ENCODE results near the gene GAL3ST2.
A peak's percentile ranks its signal among the peaks of the same experiment; 100 is the strongest.
"Not testable (repeated sequence)": the region's sequence is repeated elsewhere in the genome, so short reads cannot be mapped to it uniquely, and the experiment has no call there.

GAL3ST2 gene

GRCh38 chr2:241776336-241777169 lies at the start of gene GAL3ST2:
GAL3ST2 (plus strand) TSS chr2:241776822; CDS start chr2:241776956, 134 bp downstream.
- Histone ChIP-seq H3K9me3 (ENCODE audit: control insufficient read depth, low read length) (peaks cover 11% of the 10 kb centered on the region), H3K36me3 (ENCODE audit: control insufficient read depth, insufficient read depth, low read length, severe bottlenecking) (no peaks in the 10 kb centered on the region), H3K9ac (ENCODE audit: low read length) (no peak within 1 kb of the TSS), H3K27me3 (replicated peaks; ENCODE audit: control insufficient read depth, insufficient read depth, low read length) (no peaks in the 10 kb centered on the region), H3K4me3 (ENCODE audit: low read length) (no peak within 1 kb of the TSS), H3K4me1 (ENCODE audit: control insufficient read depth, insufficient read depth, low read length) (peaks cover 14% of the 10 kb centered on the region)
- no peak for DNase-seq (ENCODE audit: low read depth)

GRCh38 chr2:241728000-241728399 lies 48.6 kb upstream of the GAL3ST2 start:
- Histone ChIP-seq H3K36me3 (ENCODE audit: control insufficient read depth, insufficient read depth, low read length, severe bottlenecking) (peaks cover 9% of the 10 kb centered on the region), H3K9ac (ENCODE audit: low read length) (peak overlapping the region; percentile 69), H3K9me3 (ENCODE audit: control insufficient read depth, low read length) (peaks cover 2% of the 10 kb centered on the region), H3K27me3 (replicated peaks; ENCODE audit: control insufficient read depth, insufficient read depth, low read length) (no peaks in the 10 kb centered on the region), H3K4me1 (ENCODE audit: control insufficient read depth, insufficient read depth, low read length) (peaks cover 11% of the 10 kb centered on the region), H3K4me3 (ENCODE audit: low read length) (no peak overlapping the region)
- no peak for DNase-seq (ENCODE audit: low read depth)

GRCh38 chr2:241728627-241729026 lies 48.0 kb upstream of the GAL3ST2 start:
- H3K9me3 ChIP-seq (ENCODE audit: control insufficient read depth, low read length) = no peaks in the 10 kb centered on the region
- no peak for DNase-seq (ENCODE audit: low read depth)
- H3K27me3 ChIP-seq (replicated peaks; ENCODE audit: control insufficient read depth, insufficient read depth, low read length) = no peaks in the 10 kb centered on the region
- H3K9ac ChIP-seq (ENCODE audit: low read length) = peak overlapping the region; percentile 69
- peaks cover 11% of the 10 kb centered on the region for H3K4me1 ChIP-seq (ENCODE audit: control insufficient read depth, insufficient read depth, low read length)
- H3K4me3 ChIP-seq (ENCODE audit: low read length) = no peak overlapping the region
- H3K36me3 ChIP-seq (ENCODE audit: control insufficient read depth, insufficient read depth, low read length, severe bottlenecking) = peaks cover 3% of the 10 kb centered on the region

- Histone ChIP-seq H3K4me3 (ENCODE audit: low read length) (no peak overlapping the region), H3K9me3 (ENCODE audit: control insufficient read depth, low read length) (no peaks in the 10 kb centered on the region), H3K36me3 (ENCODE audit: control insufficient read depth, insufficient read depth, low read length, severe bottlenecking) (no peaks in the 10 kb centered on the region), H3K27me3 (replicated peaks; ENCODE audit: control insufficient read depth, insufficient read depth, low read length) (no peaks in the 10 kb centered on the region), H3K4me1 (ENCODE audit: control insufficient read depth, insufficient read depth, low read length) (peaks cover 11% of the 10 kb centered on the region), H3K9ac (ENCODE audit: low read length) (no peak overlapping the region)
- no peak for DNase-seq (ENCODE audit: low read depth)
Observed at GRCh38 chr2:241729868-241730267, 46.8 kb upstream of the GAL3ST2 start.

GRCh38 chr2:241730671-241731293 lies 45.8 kb upstream of the GAL3ST2 start:
- H3K4me3 ChIP-seq (ENCODE audit: low read length) = no peak overlapping the region
- DNase-seq (ENCODE audit: low read depth) = no peak
- no peaks in the 10 kb centered on the region for H3K27me3 ChIP-seq (replicated peaks; ENCODE audit: control insufficient read depth, insufficient read depth, low read length)
- peaks cover 15% of the 10 kb centered on the region for H3K4me1 ChIP-seq (ENCODE audit: control insufficient read depth, insufficient read depth, low read length)
- no peak overlapping the region for H3K9ac ChIP-seq (ENCODE audit: low read length)
- no peaks in the 10 kb centered on the region for H3K9me3 ChIP-seq (ENCODE audit: control insufficient read depth, low read length)
- no peaks in the 10 kb centered on the region for H3K36me3 ChIP-seq (ENCODE audit: control insufficient read depth, insufficient read depth, low read length, severe bottlenecking)

- DNase-seq (ENCODE audit: low read depth) = peak; percentile 37
- H3K36me3 ChIP-seq (ENCODE audit: control insufficient read depth, insufficient read depth, low read length, severe bottlenecking); H3K9me3 ChIP-seq (ENCODE audit: control insufficient read depth, low read length); H3K27me3 ChIP-seq (replicated peaks; ENCODE audit: control insufficient read depth, insufficient read depth, low read length); H3K4me3 ChIP-seq (ENCODE audit: low read length); H3K9ac ChIP-seq (ENCODE audit: low read length): not testable (repeated sequence)
- H3K4me1 ChIP-seq (ENCODE audit: control insufficient read depth, insufficient read depth, low read length) = peaks cover 20% of the 10 kb centered on the region
Observed at GRCh38 chr2:241732513-241733186, 44.0 kb upstream of the GAL3ST2 start.

- Histone ChIP-seq H3K9me3 (ENCODE audit: control insufficient read depth, low read length) (no peaks in the 10 kb centered on the region), H3K4me1 (ENCODE audit: control insufficient read depth, insufficient read depth, low read length) (peaks cover 14% of the 10 kb centered on the region), H3K27me3 (replicated peaks; ENCODE audit: control insufficient read depth, insufficient read depth, low read length) (no peaks in the 10 kb centered on the region), H3K4me3 (ENCODE audit: low read length) (peak overlapping the region; percentile 88), H3K9ac (ENCODE audit: low read length) (peak overlapping the region; percentile 79), H3K36me3 (ENCODE audit: control insufficient read depth, insufficient read depth, low read length, severe bottlenecking) (no peaks in the 10 kb centered on the region)
- no peak for DNase-seq (ENCODE audit: low read depth)
Observed at GRCh38 chr2:241733391-241734207, 43.0 kb upstream of the GAL3ST2 start.

GRCh38 chr2:241734208-241734466 lies 42.5 kb upstream of the GAL3ST2 start:
- H3K36me3 ChIP-seq (ENCODE audit: control insufficient read depth, insufficient read depth, low read length, severe bottlenecking) = no peaks in the 10 kb centered on the region
- DNase-seq (ENCODE audit: low read depth) = no peak
- peak overlapping the region; percentile 88 for H3K4me3 ChIP-seq (ENCODE audit: low read length)
- H3K9ac ChIP-seq (ENCODE audit: low read length) = peak overlapping the region; percentile 79
- peaks cover 11% of the 10 kb centered on the region for H3K4me1 ChIP-seq (ENCODE audit: control insufficient read depth, insufficient read depth, low read length)
- no peaks in the 10 kb centered on the region for H3K27me3 ChIP-seq (replicated peaks; ENCODE audit: control insufficient read depth, insufficient read depth, low read length)
- no peaks in the 10 kb centered on the region for H3K9me3 ChIP-seq (ENCODE audit: control insufficient read depth, low read length)

GRCh38 chr2:241734467-241735208 lies 42.0 kb upstream of the GAL3ST2 start, which contains the start of gene D2HGDH:
D2HGDH (plus strand) TSS chr2:241734630; CDS start chr2:241735225, 595 bp downstream.
- H3K36me3 ChIP-seq (ENCODE audit: control insufficient read depth, insufficient read depth, low read length, severe bottlenecking) = no peaks in the 10 kb centered on the region
- H3K9me3 ChIP-seq (ENCODE audit: control insufficient read depth, low read length) = no peaks in the 10 kb centered on the region
- DNase-seq (ENCODE audit: low read depth) = peak; percentile 97

GRCh38 chr2:241736111-241736510 lies 40.5 kb upstream of the GAL3ST2 start:
- Histone ChIP-seq H3K4me3 (ENCODE audit: low read length) (peak overlapping the region; percentile 88), H3K27me3 (replicated peaks; ENCODE audit: control insufficient read depth, insufficient read depth, low read length) (no peaks in the 10 kb centered on the region), H3K9me3 (ENCODE audit: control insufficient read depth, low read length) (no peaks in the 10 kb centered on the region), H3K36me3 (ENCODE audit: control insufficient read depth, insufficient read depth, low read length, severe bottlenecking) (no peaks in the 10 kb centered on the region), H3K4me1 (ENCODE audit: control insufficient read depth, insufficient read depth, low read length) (peaks cover 11% of the 10 kb centered on the region), H3K9ac (ENCODE audit: low read length) (no peak overlapping the region)
- DNase-seq (ENCODE audit: low read depth) = no peak

More at GRCh38 chr2:241734467-241735208, 42.0 kb upstream of the GAL3ST2 start, which contains the start of gene D2HGDH:
- Histone ChIP-seq H3K9ac (ENCODE audit: low read length) (peak within 1 kb of the TSS; percentile 91), H3K27me3 (replicated peaks; ENCODE audit: control insufficient read depth, insufficient read depth, low read length) (no peaks in the 10 kb centered on the region), H3K4me1 (ENCODE audit: control insufficient read depth, insufficient read depth, low read length) (peaks cover 11% of the 10 kb centered on the region), H3K4me3 (ENCODE audit: low read length) (peak within 1 kb of the TSS; percentile 88)

Data from adipocyte (in vitro differentiated cells).